IPS DF 19.7 (cell line): ENCODE results near the gene FAM210A.

Experiments
- DNase-seq: peaks from one replicate; pipeline ENCODE4 v3.0.0-alpha.2; 2013; ENCODE audit warnings: low read depth, low spot score

Gene FAM210A

GRCh38 chr18:13621886-13622619 lies 104.3 kb downstream of the FAM210A start:
- no peak for DNase-seq

- DNase-seq, result no peak
Observed at GRCh38 chr18:13621446-13621849, 104.9 kb downstream of the FAM210A start.

- DNase-seq, result no peak
Observed at GRCh38 chr18:13620818-13621445, 105.4 kb downstream of the FAM210A start.

- DNase-seq, result no peak
Observed at GRCh38 chr18:13620206-13620672, 106.1 kb downstream of the FAM210A start.

GRCh38 chr18:13619505-13620205 lies 106.7 kb downstream of the FAM210A start:
- no peak for DNase-seq

- no peak for DNase-seq
Observed at GRCh38 chr18:13618760-13619438, 107.5 kb downstream of the FAM210A start.

- no peak for DNase-seq
Observed at GRCh38 chr18:13617826-13618515, 108.4 kb downstream of the FAM210A start.

GRCh38 chr18:13616525-13617035 lies 109.8 kb downstream of the FAM210A start:
- no peak for DNase-seq

GRCh38 chr18:13616041-13616440 lies 110.3 kb downstream of the FAM210A start:
- no peak for DNase-seq

GRCh38 chr18:13615432-13615861 lies 110.9 kb downstream of the FAM210A start:
- no peak for DNase-seq

GRCh38 chr18:13614641-13615288 lies 111.6 kb downstream of the FAM210A start:
- no peak for DNase-seq

GRCh38 chr18:13613591-13614501 lies 112.5 kb downstream of the FAM210A start:
- DNase-seq, result no peak
